SK-N-MC (cell line): ENCODE results near the gene CDH23.
A peak's percentile ranks its signal among the peaks of the same experiment; 100 is the strongest.

Experiments
- DNase-seq: peaks from one replicate; pipeline ENCODE4 v3.0.0-alpha.2; 2011; ENCODE audit warnings: low read depth, low spot score
- H3K27ac ChIP-seq: fragments of 200-600 bp; sonication (generic); 2 replicates; pipeline ENCODE4 v1.5.1; 2016; ENCODE audit warnings: mixed run types
- H3K36me3 ChIP-seq: fragments of 200-600 bp; sonication (generic); 2 replicates; pipeline ENCODE4 v1.6.1; 2017; ENCODE audit warnings: antibody characterized with exemption, low read length, mixed read lengths; ENCODE audit not compliant: insufficient read depth
- H3K4me3 ChIP-seq: fragments of 200-600 bp; sonication (generic); 2 replicates; pipeline ENCODE4 v1.5.1; 2016
- H3K9ac ChIP-seq: fragments of 200-600 bp; sonication (generic); 2 replicates; pipeline ENCODE4 v1.8.0; 2017; ENCODE audit warnings: mixed run types, mixed read lengths; ENCODE audit not compliant: insufficient read length
- H3K9me3 ChIP-seq: fragments of 200-600 bp; sonication (generic); 2 replicates; pipeline ENCODE4 v1.6.1; 2017; ENCODE audit warnings: low read depth, mild to moderate bottlenecking, antibody characterized with exemption, low read length, moderate library complexity, mixed read lengths
- EZH2 ChIP-seq: fragments of 200-600 bp; sonication (generic); IDR thresholded peaks from one replicate; pipeline ENCODE4 v1.6.1; 2017; ENCODE audit warnings: antibody characterized with exemption
- FOXP2 ChIP-seq: optimal IDR thresholded peaks from 2 replicates; pipeline ENCODE3; 2011; ENCODE audit warnings: mild to moderate bottlenecking, moderate library complexity; ENCODE audit not compliant: insufficient read depth; ENCODE audit errors: extremely low read length, control extremely low read depth
- POLR2AphosphoS5 ChIP-seq: IDR thresholded peaks from 2 replicates; pipeline ENCODE4 v1.6.1; 2012; ENCODE audit warnings: mild to moderate bottlenecking, low read depth, low read length, borderline replicate concordance

The CDH23 gene

GRCh38 chr10:71857934-71858890, 461.5 kb downstream of the CDH23 start:
- TF ChIP-seq EZH2 (no peak), FOXP2 (no peak), POLR2AphosphoS5 (no peak)
- Histone ChIP-seq H3K4me3 (no peak overlapping the region), H3K9me3 (no peaks in the 10 kb centered on the region), H3K9ac (no peak overlapping the region), H3K36me3 (no peaks in the 10 kb centered on the region), H3K27ac (no peak overlapping the region)
- DNase-seq = no peak

GRCh38 chr10:71860243-71861029, 463.7 kb downstream of the CDH23 start:
- TF ChIP-seq EZH2 = no peak
- no peak for TF ChIP-seq FOXP2
- no peak for TF ChIP-seq POLR2AphosphoS5
- H3K9ac ChIP-seq = peak overlapping the region; percentile 67
- H3K27ac ChIP-seq = peak overlapping the region; percentile 96
- DNase-seq = no peak
- no peaks in the 10 kb centered on the region for H3K36me3 ChIP-seq
- H3K9me3 ChIP-seq = no peaks in the 10 kb centered on the region
- H3K4me3 ChIP-seq = no peak overlapping the region

- Histone ChIP-seq H3K4me3 (no peak overlapping the region), H3K9me3 (no peaks in the 10 kb centered on the region), H3K27ac (no peak overlapping the region), H3K9ac (no peak overlapping the region), H3K36me3 (no peaks in the 10 kb centered on the region)
- no peak for DNase-seq
- TF ChIP-seq EZH2 (no peak), POLR2AphosphoS5 (no peak), FOXP2 (no peak)
Observed at GRCh38 chr10:71863203-71863602, 466.5 kb downstream of the CDH23 start.

GRCh38 chr10:71864911-71865361, 468.2 kb downstream of the CDH23 start:
- Histone ChIP-seq H3K27ac (no peak overlapping the region), H3K9ac (no peak overlapping the region), H3K4me3 (no peak overlapping the region), H3K9me3 (no peaks in the 10 kb centered on the region), H3K36me3 (no peaks in the 10 kb centered on the region)
- DNase-seq = no peak
- TF ChIP-seq FOXP2 (no peak), POLR2AphosphoS5 (no peak), EZH2 (no peak)
